Measurements from ENCODE around the gene FAM184A.
A peak's percentile ranks its signal among the peaks of the same experiment; 100 is the strongest.

Gene FAM184A

GRCh38 chr6:118952683-118953082 lies 125.8 kb downstream of the FAM184A start:
- DNase-seq: no peak

DNA sequence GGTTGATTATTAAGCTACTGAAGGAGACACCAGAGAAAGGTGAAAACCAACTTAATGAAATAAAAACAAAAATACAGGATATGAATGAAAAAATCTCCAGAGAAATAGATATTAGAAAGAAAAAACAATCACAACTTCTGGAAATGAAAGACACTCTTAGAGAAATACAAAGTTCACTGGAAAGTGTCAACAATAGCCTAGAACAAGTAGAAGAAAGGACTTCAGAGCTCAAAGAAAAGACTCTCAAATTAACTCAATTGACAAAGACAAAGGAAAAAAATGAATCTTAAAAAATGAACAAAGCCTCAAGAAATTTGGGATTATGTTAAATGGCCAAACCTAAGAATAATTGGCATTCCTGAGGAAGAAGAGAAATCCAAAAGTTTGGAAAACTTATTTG lies 133.2 kb downstream of the FAM184A start:
- no peak for DNase-seq

DNA sequence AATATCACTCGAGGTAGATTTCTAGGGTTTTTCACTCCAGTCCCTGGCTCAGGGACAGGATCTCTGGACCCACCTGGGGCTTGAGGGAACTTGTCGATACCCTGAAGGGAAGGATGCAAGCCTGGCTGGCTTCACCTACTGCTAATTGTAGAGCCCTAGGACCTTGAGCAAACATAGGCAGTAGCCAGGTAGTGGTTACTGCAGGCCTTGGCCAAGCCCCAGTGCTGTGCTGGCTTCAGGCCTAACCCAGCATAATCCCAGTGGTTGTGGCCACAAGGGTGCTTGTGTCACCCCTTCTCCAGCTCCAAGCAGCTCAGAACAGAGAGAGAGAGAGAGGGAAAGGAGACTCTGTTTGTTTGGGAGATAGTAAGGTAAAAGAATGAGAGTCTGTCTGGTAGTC lies 137.7 kb downstream of the FAM184A start:
- DNase-seq: no peak

- DNase-seq: no peak
Measured at GRCh38 chr6:118939683-118940082, 138.8 kb downstream of the FAM184A start.

- no peak for DNase-seq
Measured at GRCh38 chr6:118935978-118936703, 142.3 kb downstream of the FAM184A start.

DNA sequence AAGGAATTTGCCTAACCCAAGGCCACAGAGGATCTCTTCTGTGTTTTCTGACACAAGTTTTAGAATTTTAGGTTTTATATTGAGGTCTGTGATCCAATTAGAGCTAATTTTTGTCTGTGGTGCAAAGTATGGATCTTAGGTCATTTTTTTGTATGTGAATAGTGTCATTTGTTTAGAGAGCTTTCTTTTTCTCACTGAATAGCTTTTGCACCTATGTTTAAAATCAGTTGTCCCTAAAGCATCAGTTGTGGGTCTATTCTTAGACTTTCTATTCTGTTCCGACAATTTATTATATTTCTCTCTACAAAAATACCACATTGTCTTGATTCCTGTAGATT lies 143.2 kb downstream of the FAM184A start:
- DNase-seq: peak; percentile 60

- DNase-seq: peak; percentile 74
Measured at GRCh38 chr6:118934461-118935330, 143.8 kb downstream of the FAM184A start, which contains the start of gene MCM9. MCM9 (minus strand) TSS chr6:118935159; CDS start chr6:118931723, 3,436 bp downstream.

DNA sequence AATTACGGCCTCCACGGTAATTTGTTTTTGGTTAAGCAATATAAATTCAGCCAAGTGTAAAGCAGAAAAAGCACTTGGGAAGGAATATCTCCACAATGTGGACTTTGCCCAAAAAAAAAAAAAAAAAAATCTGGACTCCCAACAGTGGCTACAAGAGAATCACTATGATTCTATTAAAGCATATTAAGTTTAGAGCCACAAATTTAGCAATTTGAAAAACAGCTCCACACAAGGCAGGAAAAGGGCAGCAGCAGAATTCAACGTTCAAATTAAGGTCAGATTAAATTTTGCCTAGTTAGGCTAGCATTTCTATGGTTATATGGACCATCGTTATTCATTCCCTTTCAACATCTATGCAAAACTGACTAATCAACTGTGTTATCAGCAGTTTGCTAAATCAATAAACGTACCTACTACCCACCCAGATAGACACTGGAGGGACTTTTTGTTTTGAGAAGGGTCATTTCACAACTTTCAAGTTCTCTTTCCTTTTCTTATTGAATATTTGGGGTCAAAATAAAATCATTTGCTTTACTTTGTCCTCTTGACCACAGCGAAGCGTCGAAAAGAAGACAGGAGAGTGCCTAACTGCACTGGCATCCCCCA lies 144.5 kb downstream of the FAM184A start:
- DNase-seq: no peak

DNA sequence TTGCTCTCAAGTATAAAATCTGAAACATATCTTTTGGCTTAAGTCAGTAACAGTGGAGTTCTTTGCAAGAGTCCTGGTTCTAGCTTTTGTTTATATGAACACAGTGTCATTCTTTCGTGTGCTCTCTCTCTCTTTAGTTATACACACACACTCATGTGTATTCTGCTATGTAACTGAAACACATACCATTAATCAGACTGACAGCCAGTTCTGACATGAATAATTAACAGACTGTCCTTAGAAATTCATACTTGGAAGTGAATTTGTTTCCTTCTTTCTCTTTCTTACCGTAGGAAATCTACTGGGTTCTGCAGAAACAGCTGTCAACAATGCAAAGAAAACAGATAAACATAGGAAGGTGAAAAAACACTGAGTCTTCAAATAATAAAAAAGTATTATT lies 146.0 kb downstream of the FAM184A start:
- DNase-seq: peak; percentile 28

DNA sequence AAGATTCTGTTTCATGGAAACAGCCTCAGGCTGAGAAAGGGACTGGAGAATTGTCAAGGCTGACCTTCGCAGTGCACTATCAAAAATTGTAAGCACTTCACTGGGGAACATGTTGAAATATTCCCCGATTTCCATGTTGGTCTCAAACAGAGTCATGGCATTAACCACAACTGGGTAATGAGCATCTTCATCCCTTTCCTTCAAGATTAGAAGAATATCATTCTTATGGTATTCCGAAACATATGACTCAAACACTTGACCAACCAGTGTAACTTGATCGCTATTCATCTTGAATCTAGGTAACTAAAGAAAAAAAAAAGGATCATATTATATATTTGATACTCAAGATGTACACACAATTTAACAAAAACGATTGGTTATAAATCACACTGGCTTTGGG lies 147.0 kb downstream of the FAM184A start:
- no peak for DNase-seq

DNA sequence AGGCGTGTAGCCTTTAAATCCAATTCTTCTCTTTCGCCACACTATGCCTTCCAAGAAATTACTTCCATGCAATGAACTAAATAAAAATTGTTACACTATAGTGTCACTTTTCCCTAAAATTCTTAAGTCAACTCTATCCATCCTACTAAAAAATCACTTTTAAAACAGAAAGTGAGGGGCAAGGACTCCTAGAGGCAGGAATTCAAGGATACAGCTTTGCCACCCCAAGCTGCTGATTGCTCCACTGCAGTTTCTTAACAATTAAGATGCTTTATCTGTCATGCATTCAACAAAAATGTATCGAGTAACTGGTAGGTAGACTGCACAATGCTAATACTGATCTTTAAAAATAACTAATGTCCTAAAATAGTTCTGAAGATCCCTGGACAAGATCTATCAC lies 147.8 kb downstream of the FAM184A start:
- DNase-seq: no peak

DNA sequence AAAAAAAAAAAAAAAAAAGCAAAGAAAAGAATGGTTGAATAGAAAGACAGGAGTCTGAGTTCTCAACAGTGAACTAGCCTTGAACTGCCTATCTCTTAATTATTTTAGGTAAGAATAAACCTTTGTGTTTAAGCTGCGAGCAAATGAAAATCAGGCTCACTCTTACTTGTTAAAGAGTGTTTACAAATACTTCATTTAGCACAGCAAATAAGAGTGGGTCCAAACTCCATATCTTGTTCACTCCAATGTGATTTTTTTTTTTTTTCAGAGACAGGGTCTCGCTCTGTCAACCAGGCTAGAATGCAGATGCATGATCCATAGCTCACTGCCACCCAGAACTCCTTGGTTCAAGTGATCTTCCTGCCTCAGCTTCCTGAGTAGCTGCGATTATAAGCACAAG lies 155.4 kb downstream of the FAM184A start:
- DNase-seq: no peak

GRCh38 chr6:118921084-118921483 lies 157.4 kb downstream of the FAM184A start:
- no peak for DNase-seq

- DNase-seq: no peak
Measured at GRCh38 chr6:118918329-118918725, 160.1 kb downstream of the FAM184A start.

GRCh38 chr6:118917546-118918328 lies 160.7 kb downstream of the FAM184A start:
- peak; percentile 43 for DNase-seq

DNA sequence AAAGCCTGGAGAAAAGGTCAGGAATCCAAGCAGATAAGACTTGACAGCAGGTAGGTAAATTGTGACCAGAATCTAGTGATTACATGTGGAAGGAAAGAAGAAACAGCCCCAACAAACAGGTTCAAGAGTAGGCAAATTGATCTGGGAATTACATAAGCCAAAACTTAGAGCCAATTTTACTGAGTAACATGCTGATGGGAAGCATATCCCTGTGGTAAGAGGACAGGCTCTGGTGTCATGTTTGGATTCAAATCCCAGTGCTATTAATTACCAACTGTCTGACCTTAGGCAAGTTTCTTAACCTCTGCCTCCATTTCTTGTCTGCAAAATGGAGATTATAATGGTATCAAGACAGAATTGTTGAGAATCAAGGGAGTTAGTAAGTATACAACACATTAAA lies 163.9 kb downstream of the FAM184A start:
- DNase-seq: no peak

GRCh38 chr6:118913161-118913560 lies 165.3 kb downstream of the FAM184A start:
- no peak for DNase-seq

GRCh38 chr6:118912646-118913045 lies 165.8 kb downstream of the FAM184A start:
- DNase-seq: no peak

Data from kidney glomerular epithelial cell (primary cell).